ENCODE results near the gene DSCAML1.

DSCAML1 gene

DNA sequence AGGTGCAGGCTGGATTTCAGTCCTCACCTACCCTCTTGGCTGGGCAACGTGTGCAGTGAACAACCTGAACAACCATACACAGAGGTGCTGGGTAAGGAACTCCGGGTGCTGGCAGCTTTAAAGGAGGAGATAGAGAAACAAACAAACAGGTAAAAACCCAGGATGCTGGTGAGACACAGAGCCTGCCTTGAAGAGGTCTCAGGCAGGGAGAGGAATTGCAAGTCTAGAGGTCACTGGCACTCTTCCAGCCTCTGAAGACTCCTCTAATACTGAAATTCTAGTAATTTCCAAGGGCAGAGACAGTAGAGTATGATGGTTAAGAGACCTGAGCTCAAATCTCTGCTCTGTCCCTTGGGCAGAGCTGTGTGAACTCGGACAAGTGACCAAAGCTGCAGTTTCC is 276.8 kb downstream of the DSCAML1 start:
- no peaks in the 10 kb centered on the region for H3K4me1 ChIP-seq (ENCODE audit: insufficient read depth, low read length, severe bottlenecking)
- no peaks in the 10 kb centered on the region for H3K27me3 ChIP-seq (ENCODE audit: insufficient read depth, low read length)
- no peak overlapping the region for H3K4me3 ChIP-seq (ENCODE audit: low read depth, low read length, poor library complexity, severe bottlenecking)
- no peaks in the 10 kb centered on the region for H3K79me2 ChIP-seq (ENCODE audit: insufficient read depth, low read length)
- H2AFZ ChIP-seq (ENCODE audit: low read length): no peak overlapping the region
- H3F3A ChIP-seq (ENCODE audit: insufficient read depth, low read length): no peaks in the 10 kb centered on the region
- TF ChIP-seq, protein P1, sequence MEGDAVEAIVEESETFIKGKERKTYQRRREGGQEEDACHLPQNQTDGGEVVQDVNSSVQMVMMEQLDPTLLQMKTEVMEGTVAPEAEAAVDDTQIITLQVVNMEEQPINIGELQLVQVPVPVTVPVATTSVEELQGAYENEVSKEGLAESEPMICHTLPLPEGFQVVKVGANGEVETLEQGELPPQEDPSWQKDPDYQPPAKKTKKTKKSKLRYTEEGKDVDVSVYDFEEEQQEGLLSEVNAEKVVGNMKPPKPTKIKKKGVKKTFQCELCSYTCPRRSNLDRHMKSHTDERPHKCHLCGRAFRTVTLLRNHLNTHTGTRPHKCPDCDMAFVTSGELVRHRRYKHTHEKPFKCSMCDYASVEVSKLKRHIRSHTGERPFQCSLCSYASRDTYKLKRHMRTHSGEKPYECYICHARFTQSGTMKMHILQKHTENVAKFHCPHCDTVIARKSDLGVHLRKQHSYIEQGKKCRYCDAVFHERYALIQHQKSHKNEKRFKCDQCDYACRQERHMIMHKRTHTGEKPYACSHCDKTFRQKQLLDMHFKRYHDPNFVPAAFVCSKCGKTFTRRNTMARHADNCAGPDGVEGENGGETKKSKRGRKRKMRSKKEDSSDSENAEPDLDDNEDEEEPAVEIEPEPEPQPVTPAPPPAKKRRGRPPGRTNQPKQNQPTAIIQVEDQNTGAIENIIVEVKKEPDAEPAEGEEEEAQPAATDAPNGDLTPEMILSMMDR (IDR thresholded peaks at IDR 0.05; ENCODE audit: low read length): no peak
- TF ChIP-seq EZH2 (IDR thresholded peaks at IDR 0.05; ENCODE audit: borderline replicate concordance, low read length): no peak
- no peaks in the 10 kb centered on the region for H4K20me1 ChIP-seq (ENCODE audit: insufficient read depth, low read length)
- no peak overlapping the region for H3K27ac ChIP-seq (ENCODE audit: low read depth, low read length, poor library complexity, severe bottlenecking)
- no peaks in the 10 kb centered on the region for H3K9me2 ChIP-seq (ENCODE audit: low read depth, low read length)
- H3K9ac ChIP-seq (ENCODE audit: low read length): no peak overlapping the region
- no peak overlapping the region for H3K4me2 ChIP-seq (ENCODE audit: low read length)
- H3K9me3 ChIP-seq (ENCODE audit: low read length): no peaks in the 10 kb centered on the region
- no peaks in the 10 kb centered on the region for H3K36me3 ChIP-seq (ENCODE audit: insufficient read depth, low read length)

DNA sequence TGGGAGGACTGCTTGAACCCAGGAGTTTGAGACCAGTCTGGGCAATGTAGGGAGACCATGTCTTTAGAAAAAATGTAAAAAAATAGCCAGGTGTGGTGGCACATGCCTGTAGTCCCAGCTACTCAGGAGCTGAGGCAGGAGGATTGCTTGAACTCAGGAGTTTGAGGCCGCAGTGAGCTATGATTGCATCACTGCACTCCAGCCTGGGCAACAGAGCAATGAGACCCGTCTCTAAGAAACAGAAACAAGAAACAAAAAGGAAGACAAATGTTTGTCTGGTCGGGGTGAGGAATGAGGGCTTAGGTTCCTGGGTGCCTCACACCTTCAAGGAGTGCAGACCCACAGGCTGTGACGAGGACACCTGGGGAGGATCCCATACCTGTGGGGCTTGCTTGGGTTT is 277.4 kb downstream of the DSCAML1 start:
- H3K9ac ChIP-seq (ENCODE audit: low read length): no peak overlapping the region
- no peaks in the 10 kb centered on the region for H4K20me1 ChIP-seq (ENCODE audit: insufficient read depth, low read length)
- H3K9me3 ChIP-seq (ENCODE audit: low read length): no peaks in the 10 kb centered on the region
- no peak overlapping the region for H3K4me2 ChIP-seq (ENCODE audit: low read length)
- H3K9me2 ChIP-seq (ENCODE audit: low read depth, low read length): no peaks in the 10 kb centered on the region
- no peaks in the 10 kb centered on the region for H3F3A ChIP-seq (ENCODE audit: insufficient read depth, low read length)
- no peaks in the 10 kb centered on the region for H3K79me2 ChIP-seq (ENCODE audit: insufficient read depth, low read length)
- no peaks in the 10 kb centered on the region for H3K27me3 ChIP-seq (ENCODE audit: insufficient read depth, low read length)
- H2AFZ ChIP-seq (ENCODE audit: low read length): no peak overlapping the region
- no peaks in the 10 kb centered on the region for H3K4me1 ChIP-seq (ENCODE audit: insufficient read depth, low read length, severe bottlenecking)
- no peak overlapping the region for H3K27ac ChIP-seq (ENCODE audit: low read depth, low read length, poor library complexity, severe bottlenecking)
- TF ChIP-seq, protein P1 (IDR thresholded peaks at IDR 0.05; ENCODE audit: low read length): no peak
- no peak for TF ChIP-seq EZH2 (IDR thresholded peaks at IDR 0.05; ENCODE audit: borderline replicate concordance, low read length)
- no peak overlapping the region for H3K4me3 ChIP-seq (ENCODE audit: low read depth, low read length, poor library complexity, severe bottlenecking)
- H3K36me3 ChIP-seq (ENCODE audit: insufficient read depth, low read length): no peaks in the 10 kb centered on the region

DNA sequence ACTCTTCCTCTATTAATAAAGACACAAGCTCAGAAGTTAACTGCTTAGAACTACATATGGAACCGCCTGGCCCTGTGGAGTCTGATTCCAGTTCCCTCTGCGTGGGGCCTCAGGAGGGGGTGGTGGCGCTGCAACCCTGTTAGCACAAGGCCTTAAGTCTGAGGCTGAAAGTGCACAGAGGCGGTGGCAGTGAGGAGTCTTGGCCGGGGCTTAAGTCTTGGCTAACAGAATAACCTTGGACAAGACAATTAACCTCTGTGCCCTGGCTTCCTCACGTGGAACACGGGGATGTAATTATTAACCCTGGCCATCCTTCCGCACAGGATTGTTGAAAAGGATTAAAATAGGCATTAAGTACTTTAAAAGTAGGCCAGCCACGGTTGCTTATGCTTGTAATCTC is 277.8 kb downstream of the DSCAML1 start:
- Histone ChIP-seq H3K4me2 (ENCODE audit: low read length) (no peak overlapping the region), H3K79me2 (ENCODE audit: insufficient read depth, low read length) (no peaks in the 10 kb centered on the region), H2AFZ (ENCODE audit: low read length) (no peak overlapping the region), H3K4me3 (ENCODE audit: low read depth, low read length, poor library complexity, severe bottlenecking) (no peak overlapping the region), H3K27me3 (ENCODE audit: insufficient read depth, low read length) (no peaks in the 10 kb centered on the region), H3K9me2 (ENCODE audit: low read depth, low read length) (no peaks in the 10 kb centered on the region), H3K27ac (ENCODE audit: low read depth, low read length, poor library complexity, severe bottlenecking) (no peak overlapping the region), H3K4me1 (ENCODE audit: insufficient read depth, low read length, severe bottlenecking) (no peaks in the 10 kb centered on the region), H3K9me3 (ENCODE audit: low read length) (no peaks in the 10 kb centered on the region), H3F3A (ENCODE audit: insufficient read depth, low read length) (no peaks in the 10 kb centered on the region), H3K9ac (ENCODE audit: low read length) (no peak overlapping the region), H3K36me3 (ENCODE audit: insufficient read depth, low read length) (no peaks in the 10 kb centered on the region), H4K20me1 (ENCODE audit: insufficient read depth, low read length) (no peaks in the 10 kb centered on the region)
- TF ChIP-seq, protein P1 (IDR thresholded peaks at IDR 0.05; ENCODE audit: low read length): no peak
- no peak for TF ChIP-seq EZH2 (IDR thresholded peaks at IDR 0.05; ENCODE audit: borderline replicate concordance, low read length)

Measured in OCI-LY1 (cell line).